ENCODE data around the gene MKLN1. TPM values are rescaled to one million over a fixed set of nuclear protein-coding genes. Genes with fewer than 3 reads are reported as not detected.

MKLN1 gene
- total RNA-seq, 3 donors from 2014 or later (not counting 1 experiment from before 2014, with no cell fraction given) = 59.1 to 79.6 (median 65.0) TPM

- Histone ChIP-seq H3K36me3 (ENCODE audit: control insufficient read depth, insufficient read depth, low read length) (no peaks in the 10 kb centered on the region), H3K4me3 (ENCODE audit: low read length) (no peak overlapping the region), H3K27ac (ENCODE audit: low read length) (no peak overlapping the region), H3K27me3 (ENCODE audit: control insufficient read depth, insufficient read depth, low read length) (no peaks in the 10 kb centered on the region), H3K9me3 (ENCODE audit: control insufficient read depth, insufficient read depth, low read length) (no peaks in the 10 kb centered on the region), H3K4me1 (ENCODE audit: control insufficient read depth, insufficient read depth, low read length) (peaks cover 10% of the 10 kb centered on the region)
- 90% methylated on average over 19 of the region's 19 CpGs for WGBS (ENCODE audit: insufficient coverage)
- intact Hi-C loops (cut with micrococcal nuclease) = no loop called here
- H3K36me3 Mint-ChIP-seq = no peaks in the 10 kb centered on the region
- no peak for TF ChIP-seq CTCF (IDR thresholded peaks at IDR 0.05)
- no peak overlapping the region for H3K4me3 Mint-ChIP-seq
- peaks cover 11 to 24% of the 10 kb centered on the region in 2 donors for H3K4me1 Mint-ChIP-seq
- no peaks in the 10 kb centered on the region for H3K9me3 Mint-ChIP-seq
- H3K27ac Mint-ChIP-seq = no peak overlapping the region
- ATAC-seq (no peak), DNase-seq (no peak)
- H3K27me3 Mint-ChIP-seq (ENCODE audit: low read depth in 2 of 2) = peaks cover 0 to 3% of the 10 kb centered on the region in 2 donors
These were observed 189.7 kb downstream of the MKLN1 start for GRCh38 chr7:131517218-131517923.

GRCh38 chr7:131518626-131519025, 190.9 kb downstream of the MKLN1 start:
- no peaks in the 10 kb centered on the region for H3K36me3 ChIP-seq (ENCODE audit: control insufficient read depth, insufficient read depth, low read length)
- 95% methylated on average over 11 of the region's 11 CpGs for WGBS (ENCODE audit: insufficient coverage)
- H3K9me3 ChIP-seq (ENCODE audit: control insufficient read depth, insufficient read depth, low read length) = no peaks in the 10 kb centered on the region
- DNase-seq (no peak), ATAC-seq (no peak)
- peaks cover 6% of the 10 kb centered on the region for H3K4me1 ChIP-seq (ENCODE audit: control insufficient read depth, insufficient read depth, low read length)
- H3K4me3 Mint-ChIP-seq = no peak overlapping the region
- no peak overlapping the region for H3K27ac Mint-ChIP-seq
- H3K36me3 Mint-ChIP-seq = no peaks in the 10 kb centered on the region
- H3K27me3 Mint-ChIP-seq (ENCODE audit: low read depth in 2 of 2) = no peaks in the 10 kb centered on the region
- H3K27ac ChIP-seq (ENCODE audit: low read length) = no peak overlapping the region
- no peaks in the 10 kb centered on the region for H3K9me3 Mint-ChIP-seq
- peaks cover 10 to 23% of the 10 kb centered on the region in 2 donors for H3K4me1 Mint-ChIP-seq
- no peak for TF ChIP-seq CTCF (IDR thresholded peaks at IDR 0.05)
- no peaks in the 10 kb centered on the region for H3K27me3 ChIP-seq (ENCODE audit: control insufficient read depth, insufficient read depth, low read length)
- no peak overlapping the region for H3K4me3 ChIP-seq (ENCODE audit: low read length)
- intact Hi-C loops (cut with micrococcal nuclease) = no loop called here

- Mint-ChIP-seq H3K9me3 (no peaks in the 10 kb centered on the region), H3K4me3 (peak overlapping the region; percentile 77), H3K27me3 (ENCODE audit: low read depth in 2 of 2) (peaks cover 0 to 9% of the 10 kb centered on the region in 2 donors), H3K36me3 (no peaks in the 10 kb centered on the region), H3K27ac (peak overlapping the region in 1 of 2 donors; percentile 42), H3K4me1 (peaks cover 7 to 16% of the 10 kb centered on the region in 2 donors)
- no peaks in the 10 kb centered on the region for H3K36me3 ChIP-seq (ENCODE audit: control insufficient read depth, insufficient read depth, low read length)
- H3K27ac ChIP-seq (ENCODE audit: low read length) = no peak overlapping the region
- ATAC-seq (no peak), DNase-seq (no peak)
- H3K4me1 ChIP-seq (ENCODE audit: control insufficient read depth, insufficient read depth, low read length) = peaks cover 4% of the 10 kb centered on the region
- no peak for TF ChIP-seq CTCF (IDR thresholded peaks at IDR 0.05)
- 94% methylated on average over 6 of the region's 7 CpGs for WGBS (ENCODE audit: insufficient coverage)
- no peaks in the 10 kb centered on the region for H3K9me3 ChIP-seq (ENCODE audit: control insufficient read depth, insufficient read depth, low read length)
- intact Hi-C loops (cut with micrococcal nuclease) = no loop called here
- no peak overlapping the region for H3K4me3 ChIP-seq (ENCODE audit: low read length)
- no peaks in the 10 kb centered on the region for H3K27me3 ChIP-seq (ENCODE audit: control insufficient read depth, insufficient read depth, low read length)
These were observed 194.0 kb downstream of the MKLN1 start for GRCh38 chr7:131521651-131522163.
